HepG2 (cell line): Measurements from ENCODE around the gene VDAC1. TPM values are rescaled to one million over a fixed set of nuclear protein-coding genes. Genes with fewer than 3 reads are reported as not detected.

Source experiments
- ATAD3A ChIP-seq: sonication (generic); formaldehyde crosslinking; IDR thresholded peaks from 2 replicates; pipeline ENCODE4 v1.4.0; 2020; ENCODE audit warnings: missing genetic modification reagents
- CCAR2 ChIP-seq: fragments of 200-400 bp; formaldehyde crosslinking; optimal IDR thresholded peaks from 2 replicates; pipeline ENCODE3; 2018; ENCODE audit warnings: low read depth, mild to moderate bottlenecking, low read length, moderate library complexity
- HIVEP1 ChIP-seq: sonication (generic); formaldehyde crosslinking; IDR thresholded peaks from 2 replicates; pipeline ENCODE4 v1.4.0; 2020; ENCODE audit warnings: mild to moderate bottlenecking, missing genetic modification reagents
- KDM3A ChIP-seq: IDR thresholded peaks from 2 replicates; pipeline ENCODE4 v1.6.1; 2018; ENCODE audit warnings: low read depth, missing compliant biosample characterization
- NONO ChIP-seq, 2 experiments: fragments of 450-650 bp in 1 of 2; sonication (generic) in 1 of 2; formaldehyde crosslinking in 1 of 2; IDR thresholded peaks in 1 of 2; conservative IDR thresholded peaks in 1 of 2; 2 replicates each; pipeline versions ENCODE4 v1.6.1 to v1.8.0; 2017 to 2022; ENCODE audit warnings: mild to moderate bottlenecking in 1 of 2, missing genetic modification reagents in 1 of 2, moderate library complexity in 1 of 2
- SRSF9 ChIP-seq: fragments of 200-400 bp; formaldehyde crosslinking; IDR thresholded peaks from 2 replicates; pipeline ENCODE4 v1.6.1; 2018; ENCODE audit warnings: borderline replicate concordance, mild to moderate bottlenecking, low read depth, low read length; ENCODE audit not compliant: insufficient read depth, poor library complexity, severe bottlenecking
- TBX3 ChIP-seq: fragments of 450-650 bp; IDR thresholded peaks from 2 replicates; pipeline ENCODE4 v1.6.1; 2017; ENCODE audit warnings: antibody characterized with exemption, mild to moderate bottlenecking, inconsistent platforms, borderline replicate concordance
- TMF1 ChIP-seq: sonication (generic); formaldehyde crosslinking; IDR thresholded peaks from 2 replicates; pipeline ENCODE4 v1.8.1; 2022; ENCODE audit warnings: low read depth, missing genetic modification reagents
- TRIM24 ChIP-seq: sonication (generic); formaldehyde crosslinking; IDR thresholded peaks from 2 replicates; pipeline ENCODE4 v1.8.0; 2022; ENCODE audit warnings: mild to moderate bottlenecking, missing genetic modification reagents
- ZFP37 ChIP-seq: sonication (generic); formaldehyde crosslinking; IDR thresholded peaks from 2 replicates; pipeline ENCODE4 v1.4.0; 2020; ENCODE audit warnings: missing genetic modification reagents, borderline replicate concordance
- ZIK1 ChIP-seq: sonication (generic); formaldehyde crosslinking; IDR thresholded peaks from 2 replicates; pipeline ENCODE4 v1.5.0; 2020; ENCODE audit warnings: mild to moderate bottlenecking, low read depth, missing genetic modification reagents, borderline replicate concordance
- ZNF124 ChIP-seq: sonication (generic); formaldehyde crosslinking; IDR thresholded peaks from 2 replicates; pipeline ENCODE4 v1.4.0; 2020; ENCODE audit warnings: missing genetic modification reagents
- ZNF546 ChIP-seq: sonication (generic); formaldehyde crosslinking; conservative IDR thresholded peaks from 2 replicates; pipeline ENCODE4 v1.8.1; 2023; ENCODE audit warnings: mild to moderate bottlenecking, missing genetic modification reagents
- ZNF556 ChIP-seq: sonication (generic); formaldehyde crosslinking; IDR thresholded peaks from 2 replicates; pipeline ENCODE4 v1.4.0; 2020; ENCODE audit warnings: mild to moderate bottlenecking, missing genetic modification reagents, borderline replicate concordance
- ZSCAN25 ChIP-seq: sonication (generic); formaldehyde crosslinking; IDR thresholded peaks from 2 replicates; pipeline ENCODE4 v1.8.0; 2022; ENCODE audit warnings: mild to moderate bottlenecking, missing genetic modification reagents
- polyA plus RNA-seq, 8 experiments: library from polyadenylated mRNA; depleted of rRNA in 3 of 8; stranded (reverse) in 7 of 8; unstranded in 1 of 8; fragments of >200 nt; fragmentation: Illumina TruSeq in 4 of 8; extraction: Trizol in 4 of 8; gene quantifications; 2 replicates each; pipeline versions ENCODE4 v1.2.1 to v1.2.3, GENCODE V29; 2011 to 2016; ENCODE audit warnings: low read depth in 4 of 8, missing spikeins in 1 of 8, mixed read lengths in 1 of 8; ENCODE audit not compliant: insufficient read depth in 1 of 8
- total RNA-seq, 5 experiments: library from RNA; depleted of rRNA; stranded (reverse); fragments of >200 nt; fragmentation: Illumina TruSeq; extraction: Trizol; gene quantifications; 2 replicates each; pipeline ENCODE4 v1.2.3, GENCODE V29; 2016; ENCODE audit warnings: low read depth in 1 of 5
- TF ChIP-seq, protein P1 (sequence below): sonication (generic); formaldehyde crosslinking; IDR thresholded peaks from 2 replicates; pipeline ENCODE4 v1.9.0; 2021; ENCODE audit warnings: missing genetic modification reagents, borderline replicate concordance
- TF ChIP-seq, protein P2 (sequence below): sonication (generic); formaldehyde crosslinking; IDR thresholded peaks from 2 replicates; pipeline ENCODE4 v1.4.0; 2020; ENCODE audit warnings: mild to moderate bottlenecking, missing genetic modification reagents
- TF ChIP-seq, protein P3 (sequence below): sonication (generic); formaldehyde crosslinking; conservative IDR thresholded peaks from 2 replicates; pipeline ENCODE4 v1.8.0; 2022; ENCODE audit warnings: mild to moderate bottlenecking, moderate library complexity, missing genetic modification reagents
- TF ChIP-seq, protein P4 (sequence below): sonication (generic); formaldehyde crosslinking; IDR thresholded peaks from 2 replicates; pipeline ENCODE4 v1.8.1; 2023; ENCODE audit warnings: mild to moderate bottlenecking, missing genetic modification reagents, borderline replicate concordance

Gene VDAC1
- total and polyA plus RNA-seq, 2 of the 13 experiments (the other 11 are each of a cell fraction or from before 2014, with no cell fraction given), result 112 to 380 TPM

DNA sequence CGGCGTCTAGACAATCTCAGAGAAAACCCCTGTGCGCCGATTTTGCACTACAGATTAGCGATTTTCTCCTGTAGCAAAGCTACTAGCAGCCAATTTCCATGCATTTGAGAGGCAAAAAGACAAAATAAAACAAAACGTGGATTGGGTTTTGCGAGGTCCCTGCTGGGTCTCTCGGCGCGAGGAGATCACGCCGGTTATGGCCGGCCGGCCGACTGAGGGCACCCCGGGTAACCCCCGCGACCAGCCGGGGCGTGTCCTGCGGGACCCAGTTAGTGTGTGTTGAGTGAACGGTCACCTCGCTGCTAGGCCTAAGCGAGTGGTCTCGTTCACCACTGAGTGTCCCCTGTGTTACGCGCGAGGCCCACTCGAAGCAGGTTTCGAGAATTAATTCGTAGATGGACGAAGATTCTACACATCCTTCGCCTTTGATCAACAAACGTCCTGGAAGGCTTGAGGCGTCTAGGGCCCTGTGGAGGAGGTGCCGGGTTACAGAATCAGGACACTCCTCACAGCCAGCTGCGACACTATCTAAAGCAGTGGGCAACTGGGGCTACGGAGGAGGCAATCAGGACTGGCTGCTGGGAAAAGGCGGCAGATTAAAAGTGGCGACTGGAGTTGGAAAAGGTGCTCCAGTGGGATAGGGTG lies 764 bp upstream of the VDAC1 start (continued):
- TF ChIP-seq, protein P1, sequence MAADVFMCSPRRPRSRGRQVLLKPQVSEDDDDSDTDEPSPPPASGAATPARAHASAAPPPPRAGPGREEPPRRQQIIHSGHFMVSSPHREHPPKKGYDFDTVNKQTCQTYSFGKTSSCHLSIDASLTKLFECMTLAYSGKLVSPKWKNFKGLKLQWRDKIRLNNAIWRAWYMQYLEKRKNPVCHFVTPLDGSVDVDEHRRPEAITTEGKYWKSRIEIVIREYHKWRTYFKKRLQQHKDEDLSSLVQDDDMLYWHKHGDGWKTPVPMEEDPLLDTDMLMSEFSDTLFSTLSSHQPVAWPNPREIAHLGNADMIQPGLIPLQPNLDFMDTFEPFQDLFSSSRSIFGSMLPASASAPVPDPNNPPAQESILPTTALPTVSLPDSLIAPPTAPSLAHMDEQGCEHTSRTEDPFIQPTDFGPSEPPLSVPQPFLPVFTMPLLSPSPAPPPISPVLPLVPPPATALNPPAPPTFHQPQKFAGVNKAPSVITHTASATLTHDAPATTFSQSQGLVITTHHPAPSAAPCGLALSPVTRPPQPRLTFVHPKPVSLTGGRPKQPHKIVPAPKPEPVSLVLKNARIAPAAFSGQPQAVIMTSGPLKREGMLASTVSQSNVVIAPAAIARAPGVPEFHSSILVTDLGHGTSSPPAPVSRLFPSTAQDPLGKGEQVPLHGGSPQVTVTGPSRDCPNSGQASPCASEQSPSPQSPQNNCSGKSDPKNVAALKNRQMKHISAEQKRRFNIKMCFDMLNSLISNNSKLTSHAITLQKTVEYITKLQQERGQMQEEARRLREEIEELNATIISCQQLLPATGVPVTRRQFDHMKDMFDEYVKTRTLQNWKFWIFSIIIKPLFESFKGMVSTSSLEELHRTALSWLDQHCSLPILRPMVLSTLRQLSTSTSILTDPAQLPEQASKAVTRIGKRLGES (CRISPR knock-in tag), result no peak
- TF ChIP-seq ZSCAN25 (CRISPR knock-in tag) (no peak), KDM3A (CRISPR knock-in tag) (peak; percentile 4; the same call in 1 of the 2 replicates), ATAD3A (CRISPR knock-in tag) (no peak), ZNF124 (CRISPR knock-in tag) (no peak), NONO (IDR thresholded peaks at IDR 0.05) (no peak), NONO (CRISPR knock-in tag; conservative IDR thresholded peaks at IDR 0.05) (no peak), HIVEP1 (CRISPR knock-in tag) (peak; percentile 61), CCAR2 (no peak), ZNF546 (CRISPR knock-in tag) (no peak), TMF1 (CRISPR knock-in tag) (no peak), TRIM24 (CRISPR knock-in tag) (no peak), ZNF556 (CRISPR knock-in tag) (no peak), ZFP37 (CRISPR knock-in tag) (no peak), SRSF9 (no peak), TBX3 (no peak), ZIK1 (CRISPR knock-in tag) (no peak)
- TF ChIP-seq, protein P2, sequence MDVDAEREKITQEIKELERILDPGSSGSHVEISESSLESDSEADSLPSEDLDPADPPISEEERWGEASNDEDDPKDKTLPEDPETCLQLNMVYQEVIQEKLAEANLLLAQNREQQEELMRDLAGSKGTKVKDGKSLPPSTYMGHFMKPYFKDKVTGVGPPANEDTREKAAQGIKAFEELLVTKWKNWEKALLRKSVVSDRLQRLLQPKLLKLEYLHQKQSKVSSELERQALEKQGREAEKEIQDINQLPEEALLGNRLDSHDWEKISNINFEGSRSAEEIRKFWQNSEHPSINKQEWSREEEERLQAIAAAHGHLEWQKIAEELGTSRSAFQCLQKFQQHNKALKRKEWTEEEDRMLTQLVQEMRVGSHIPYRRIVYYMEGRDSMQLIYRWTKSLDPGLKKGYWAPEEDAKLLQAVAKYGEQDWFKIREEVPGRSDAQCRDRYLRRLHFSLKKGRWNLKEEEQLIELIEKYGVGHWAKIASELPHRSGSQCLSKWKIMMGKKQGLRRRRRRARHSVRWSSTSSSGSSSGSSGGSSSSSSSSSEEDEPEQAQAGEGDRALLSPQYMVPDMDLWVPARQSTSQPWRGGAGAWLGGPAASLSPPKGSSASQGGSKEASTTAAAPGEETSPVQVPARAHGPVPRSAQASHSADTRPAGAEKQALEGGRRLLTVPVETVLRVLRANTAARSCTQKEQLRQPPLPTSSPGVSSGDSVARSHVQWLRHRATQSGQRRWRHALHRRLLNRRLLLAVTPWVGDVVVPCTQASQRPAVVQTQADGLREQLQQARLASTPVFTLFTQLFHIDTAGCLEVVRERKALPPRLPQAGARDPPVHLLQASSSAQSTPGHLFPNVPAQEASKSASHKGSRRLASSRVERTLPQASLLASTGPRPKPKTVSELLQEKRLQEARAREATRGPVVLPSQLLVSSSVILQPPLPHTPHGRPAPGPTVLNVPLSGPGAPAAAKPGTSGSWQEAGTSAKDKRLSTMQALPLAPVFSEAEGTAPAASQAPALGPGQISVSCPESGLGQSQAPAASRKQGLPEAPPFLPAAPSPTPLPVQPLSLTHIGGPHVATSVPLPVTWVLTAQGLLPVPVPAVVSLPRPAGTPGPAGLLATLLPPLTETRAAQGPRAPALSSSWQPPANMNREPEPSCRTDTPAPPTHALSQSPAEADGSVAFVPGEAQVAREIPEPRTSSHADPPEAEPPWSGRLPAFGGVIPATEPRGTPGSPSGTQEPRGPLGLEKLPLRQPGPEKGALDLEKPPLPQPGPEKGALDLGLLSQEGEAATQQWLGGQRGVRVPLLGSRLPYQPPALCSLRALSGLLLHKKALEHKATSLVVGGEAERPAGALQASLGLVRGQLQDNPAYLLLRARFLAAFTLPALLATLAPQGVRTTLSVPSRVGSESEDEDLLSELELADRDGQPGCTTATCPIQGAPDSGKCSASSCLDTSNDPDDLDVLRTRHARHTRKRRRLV (CRISPR knock-in tag), result 0 out of 2 replicates have a peak, but pooled peaks have one; percentile 41
- TF ChIP-seq, protein P3, sequence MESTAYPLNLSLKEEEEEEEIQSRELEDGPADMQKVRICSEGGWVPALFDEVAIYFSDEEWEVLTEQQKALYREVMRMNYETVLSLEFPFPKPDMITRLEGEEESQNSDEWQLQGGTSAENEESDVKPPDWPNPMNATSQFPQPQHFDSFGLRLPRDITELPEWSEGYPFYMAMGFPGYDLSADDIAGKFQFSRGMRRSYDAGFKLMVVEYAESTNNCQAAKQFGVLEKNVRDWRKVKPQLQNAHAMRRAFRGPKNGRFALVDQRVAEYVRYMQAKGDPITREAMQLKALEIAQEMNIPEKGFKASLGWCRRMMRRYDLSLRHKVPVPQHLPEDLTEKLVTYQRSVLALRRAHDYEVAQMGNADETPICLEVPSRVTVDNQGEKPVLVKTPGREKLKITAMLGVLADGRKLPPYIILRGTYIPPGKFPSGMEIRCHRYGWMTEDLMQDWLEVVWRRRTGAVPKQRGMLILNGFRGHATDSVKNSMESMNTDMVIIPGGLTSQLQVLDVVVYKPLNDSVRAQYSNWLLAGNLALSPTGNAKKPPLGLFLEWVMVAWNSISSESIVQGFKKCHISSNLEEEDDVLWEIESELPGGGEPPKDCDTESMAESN (CRISPR knock-in tag), result no peak
- TF ChIP-seq, protein P4, sequence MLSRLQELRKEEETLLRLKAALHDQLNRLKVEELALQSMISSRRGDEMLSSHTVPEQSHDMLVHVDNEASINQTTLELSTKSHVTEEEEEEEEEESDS (CRISPR knock-in tag), result no peak
